Endothelial cell of umbilical vein (primary cell): Measurements from ENCODE around the gene ZNF786.

Experiments used
- EZH2 ChIP-seq: IDR thresholded peaks from 2 replicates; pipeline ENCODE4 v1.6.1; 2012; ENCODE audit warnings: borderline replicate concordance, low read depth, mild to moderate bottlenecking, moderate library complexity, low read length, inconsistent platforms; ENCODE audit not compliant: severe bottlenecking
- FOS ChIP-seq: IDR thresholded peaks from 2 replicates; pipeline ENCODE4 v1.6.1; 2011; ENCODE audit warnings: mild to moderate bottlenecking, low read length, moderate library complexity, borderline replicate concordance; ENCODE audit not compliant: insufficient read depth
- GATA2 ChIP-seq: IDR thresholded peaks from 2 replicates; pipeline ENCODE4 v1.7.0; 2011; ENCODE audit warnings: low read depth, mild to moderate bottlenecking, moderate library complexity, mixed read lengths, low read length; ENCODE audit not compliant: insufficient read length, insufficient read depth
- MYC ChIP-seq: IDR thresholded peaks from one replicate; pipeline ENCODE4 v1.6.1; 2011; ENCODE audit warnings: mild to moderate bottlenecking, low read depth, low read length
- POLR2A ChIP-seq: IDR thresholded peaks from 2 replicates; pipeline ENCODE4 v1.6.1; 2012; ENCODE audit warnings: low read depth, mild to moderate bottlenecking, control low read depth, low read length
- POLR2AphosphoS5 ChIP-seq: IDR thresholded peaks from 2 replicates; pipeline ENCODE4 v1.6.1; 2012; ENCODE audit warnings: low read depth, mild to moderate bottlenecking, control low read depth, low read length, moderate library complexity; ENCODE audit not compliant: insufficient read depth
- TF ChIP-seq, protein P1 (sequence below), 2 donors: IDR thresholded peaks; 1 replicate in 1 of 2; 2 replicates in 1 of 2; pipeline ENCODE4 v1.5.1; 2011; ENCODE audit warnings: low read length in 2 of 2, mild to moderate bottlenecking in 2 of 2, moderate library complexity in 2 of 2, control low read depth in 1 of 2, inconsistent platforms in 1 of 2, low read depth in 1 of 2; ENCODE audit not compliant: insufficient read depth in 1 of 2; ENCODE audit errors: extremely low read depth in 1 of 2
- TF ChIP-seq, protein P2 (sequence below): IDR thresholded peaks from 2 replicates; pipeline ENCODE4 v1.6.1; 2011; ENCODE audit not compliant: insufficient read depth, insufficient read length

DNA sequence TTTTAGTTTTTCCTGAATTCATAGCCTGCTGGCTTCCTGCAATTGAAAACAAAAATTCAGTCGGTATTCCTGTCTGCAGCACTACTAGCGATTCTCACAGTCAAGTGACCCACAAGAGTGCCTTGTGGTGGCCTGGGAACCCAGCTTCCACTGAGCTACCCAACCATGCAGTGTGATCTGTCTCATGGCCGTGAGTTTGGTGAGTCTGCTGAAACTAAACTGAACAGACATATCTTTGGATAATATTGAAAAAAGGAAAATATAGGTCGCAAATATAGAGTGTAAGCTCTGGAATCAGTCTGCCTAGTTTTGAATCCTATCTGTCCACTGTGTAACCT is 18.1 kb downstream of the ZNF786 start:
- TF ChIP-seq POLR2AphosphoS5 (no peak), POLR2A (no peak), GATA2 (no peak), EZH2 (no peak), MYC (no peak), FOS (no peak)
- TF ChIP-seq, protein P1, sequence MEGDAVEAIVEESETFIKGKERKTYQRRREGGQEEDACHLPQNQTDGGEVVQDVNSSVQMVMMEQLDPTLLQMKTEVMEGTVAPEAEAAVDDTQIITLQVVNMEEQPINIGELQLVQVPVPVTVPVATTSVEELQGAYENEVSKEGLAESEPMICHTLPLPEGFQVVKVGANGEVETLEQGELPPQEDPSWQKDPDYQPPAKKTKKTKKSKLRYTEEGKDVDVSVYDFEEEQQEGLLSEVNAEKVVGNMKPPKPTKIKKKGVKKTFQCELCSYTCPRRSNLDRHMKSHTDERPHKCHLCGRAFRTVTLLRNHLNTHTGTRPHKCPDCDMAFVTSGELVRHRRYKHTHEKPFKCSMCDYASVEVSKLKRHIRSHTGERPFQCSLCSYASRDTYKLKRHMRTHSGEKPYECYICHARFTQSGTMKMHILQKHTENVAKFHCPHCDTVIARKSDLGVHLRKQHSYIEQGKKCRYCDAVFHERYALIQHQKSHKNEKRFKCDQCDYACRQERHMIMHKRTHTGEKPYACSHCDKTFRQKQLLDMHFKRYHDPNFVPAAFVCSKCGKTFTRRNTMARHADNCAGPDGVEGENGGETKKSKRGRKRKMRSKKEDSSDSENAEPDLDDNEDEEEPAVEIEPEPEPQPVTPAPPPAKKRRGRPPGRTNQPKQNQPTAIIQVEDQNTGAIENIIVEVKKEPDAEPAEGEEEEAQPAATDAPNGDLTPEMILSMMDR (IDR thresholded peaks at IDR 0.05; ENCODE audit: extremely low read depth in 1 of 2, insufficient read depth in 1 of 2, low read depth in 1 of 2, low read length in 2 of 2), result no peak
- TF ChIP-seq, protein P2, sequence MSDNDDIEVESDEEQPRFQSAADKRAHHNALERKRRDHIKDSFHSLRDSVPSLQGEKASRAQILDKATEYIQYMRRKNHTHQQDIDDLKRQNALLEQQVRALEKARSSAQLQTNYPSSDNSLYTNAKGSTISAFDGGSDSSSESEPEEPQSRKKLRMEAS, result no peak
